ENCODE results near the gene ENTPD6.

GRCh38 chr20:25273046-25273445 lies 77.5 kb downstream of the ENTPD6 start:
- TF ChIP-seq CTCF (conservative IDR thresholded peaks at IDR 0.05; ENCODE audit: low read depth, low read length) (no peak), EZH2phosphoT487 (IDR thresholded peaks at IDR 0.05; ENCODE audit: borderline replicate concordance, low read length) (no peak)
